HG03521 (cell line): ENCODE measurements around the gene GALNT15.

Source experiments
- ATAC-seq: cut with Tn5 transposase; IDR thresholded peaks from one replicate; pipeline ENCODE4 v1.9.1; 2021; ENCODE audit warnings: mild to moderate bottlenecking, moderate library complexity; ENCODE audit not compliant: unreplicated experiment

Gene GALNT15

GRCh38 chr3:16186565-16186964 lies 12.1 kb downstream of the GALNT15 start:
- ATAC-seq: no peak

GRCh38 chr3:16187213-16187790 lies 12.8 kb downstream of the GALNT15 start:
- ATAC-seq: no peak

- no peak for ATAC-seq
Observed at GRCh38 chr3:16188071-16188470, 13.6 kb downstream of the GALNT15 start.

GRCh38 chr3:16189201-16189600 lies 14.7 kb downstream of the GALNT15 start:
- ATAC-seq: no peak

- ATAC-seq: no peak
Observed at GRCh38 chr3:16190704-16191103, 16.2 kb downstream of the GALNT15 start.

- ATAC-seq: no peak
Observed at GRCh38 chr3:16191591-16191990, 17.1 kb downstream of the GALNT15 start.

- no peak for ATAC-seq
Observed at GRCh38 chr3:16192176-16192811, 17.8 kb downstream of the GALNT15 start.

- no peak for ATAC-seq
Observed at GRCh38 chr3:16198427-16198826, 23.9 kb downstream of the GALNT15 start.

- no peak for ATAC-seq
Observed at GRCh38 chr3:16199769-16200168, 25.3 kb downstream of the GALNT15 start.

- ATAC-seq: no peak
Observed at GRCh38 chr3:16200411-16200810, 25.9 kb downstream of the GALNT15 start.

GRCh38 chr3:16203031-16203430 lies 28.6 kb downstream of the GALNT15 start:
- no peak for ATAC-seq

- no peak for ATAC-seq
Observed at GRCh38 chr3:16203671-16204629, 29.5 kb downstream of the GALNT15 start.

- no peak for ATAC-seq
Observed at GRCh38 chr3:16204751-16205150, 30.3 kb downstream of the GALNT15 start.

GRCh38 chr3:16205156-16205870 lies 30.8 kb downstream of the GALNT15 start:
- no peak for ATAC-seq

- no peak for ATAC-seq
Observed at GRCh38 chr3:16207031-16207430, 32.6 kb downstream of the GALNT15 start.

- no peak for ATAC-seq
Observed at GRCh38 chr3:16211176-16211904, 36.9 kb downstream of the GALNT15 start.

- ATAC-seq: no peak
Observed at GRCh38 chr3:16214366-16214765, 39.9 kb downstream of the GALNT15 start.

- ATAC-seq: no peak
Observed at GRCh38 chr3:16216373-16216935, 42.0 kb downstream of the GALNT15 start.

GRCh38 chr3:16219777-16220176 lies 45.3 kb downstream of the GALNT15 start:
- no peak for ATAC-seq

- ATAC-seq: no peak
Observed at GRCh38 chr3:16221990-16222389, 47.5 kb downstream of the GALNT15 start.
